GM23248 (cell line): ENCODE data around the gene CCDC85C.

ENCODE experiments used
- EZH2 ChIP-seq: fragments of 200-600 bp; sonication (generic); IDR thresholded peaks from 2 replicates; pipeline ENCODE4 v1.6.1; 2018; ENCODE audit warnings: antibody characterized with exemption, mild to moderate bottlenecking; ENCODE audit not compliant: insufficient read depth, poor library complexity, severe bottlenecking
- EZH2phosphoT487 ChIP-seq: fragments of 200-600 bp; sonication (generic); IDR thresholded peaks from 2 replicates; pipeline ENCODE4 v1.6.1; 2018; ENCODE audit warnings: antibody characterized with exemption, moderate library complexity, mild to moderate bottlenecking, low read depth; ENCODE audit not compliant: insufficient read depth

- no peak for TF ChIP-seq EZH2
- TF ChIP-seq EZH2phosphoT487, result no peak
Observed at GRCh38 chr14:99531251-99532096, 72.5 kb downstream of the CCDC85C start.
